GM10248 (cell line): ENCODE results near the gene TRIM38.
"Not testable (repeated sequence)": the region's sequence is repeated elsewhere in the genome, so short reads cannot be mapped to it uniquely, and the experiment has no call there.

ENCODE experiments used
- CTCF ChIA-PET: fragments of 300-600 bp; sonication (Branson Sonifier 250); formaldehyde crosslinking; extraction: SDS; loops from one replicate; lab custom pipeline; 2021; ENCODE audit warnings: antibody characterized with exemption; lab: Yijun Ruan, JAX
- POLR2A ChIA-PET: fragments of 350-650 bp; sonication (Branson Sonifier 250); formaldehyde crosslinking; extraction: SDS; loops from one replicate; lab custom pipeline; 2020; ENCODE audit warnings: antibody characterized with exemption; lab: Yijun Ruan, JAX
- DNase-seq: peaks from one replicate; pipeline ENCODE4 v3.0.0; 2012; ENCODE audit errors: extremely low spot score
- TF ChIP-seq, protein P1 (sequence below): IDR thresholded peaks from 2 replicates; pipeline ENCODE4 v1.5.1; 2012; ENCODE audit warnings: mild to moderate bottlenecking, low read depth; ENCODE audit errors: extremely low read depth, missing control alignments, control extremely low read depth

TRIM38 gene

GRCh38 chr6:25998379-25998778 lies 35.8 kb downstream of the TRIM38 start:
- TF ChIP-seq, protein P1, sequence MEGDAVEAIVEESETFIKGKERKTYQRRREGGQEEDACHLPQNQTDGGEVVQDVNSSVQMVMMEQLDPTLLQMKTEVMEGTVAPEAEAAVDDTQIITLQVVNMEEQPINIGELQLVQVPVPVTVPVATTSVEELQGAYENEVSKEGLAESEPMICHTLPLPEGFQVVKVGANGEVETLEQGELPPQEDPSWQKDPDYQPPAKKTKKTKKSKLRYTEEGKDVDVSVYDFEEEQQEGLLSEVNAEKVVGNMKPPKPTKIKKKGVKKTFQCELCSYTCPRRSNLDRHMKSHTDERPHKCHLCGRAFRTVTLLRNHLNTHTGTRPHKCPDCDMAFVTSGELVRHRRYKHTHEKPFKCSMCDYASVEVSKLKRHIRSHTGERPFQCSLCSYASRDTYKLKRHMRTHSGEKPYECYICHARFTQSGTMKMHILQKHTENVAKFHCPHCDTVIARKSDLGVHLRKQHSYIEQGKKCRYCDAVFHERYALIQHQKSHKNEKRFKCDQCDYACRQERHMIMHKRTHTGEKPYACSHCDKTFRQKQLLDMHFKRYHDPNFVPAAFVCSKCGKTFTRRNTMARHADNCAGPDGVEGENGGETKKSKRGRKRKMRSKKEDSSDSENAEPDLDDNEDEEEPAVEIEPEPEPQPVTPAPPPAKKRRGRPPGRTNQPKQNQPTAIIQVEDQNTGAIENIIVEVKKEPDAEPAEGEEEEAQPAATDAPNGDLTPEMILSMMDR = no peak
- POLR2A ChIA-PET = interaction anchor here (1.3 kb wide), 1 partner anchor 22 kb away, joined by 5 read pairs; a partner anchor contains a TSS
- DNase-seq = no peak
- CTCF ChIA-PET = interaction anchor here (0.8 to 1.4 kb wide), 3 partner anchors 8 to 28 kb away, joined by 3 to 6 read pairs (median 4); no protein-coding TSS in a partner anchor

DNA sequence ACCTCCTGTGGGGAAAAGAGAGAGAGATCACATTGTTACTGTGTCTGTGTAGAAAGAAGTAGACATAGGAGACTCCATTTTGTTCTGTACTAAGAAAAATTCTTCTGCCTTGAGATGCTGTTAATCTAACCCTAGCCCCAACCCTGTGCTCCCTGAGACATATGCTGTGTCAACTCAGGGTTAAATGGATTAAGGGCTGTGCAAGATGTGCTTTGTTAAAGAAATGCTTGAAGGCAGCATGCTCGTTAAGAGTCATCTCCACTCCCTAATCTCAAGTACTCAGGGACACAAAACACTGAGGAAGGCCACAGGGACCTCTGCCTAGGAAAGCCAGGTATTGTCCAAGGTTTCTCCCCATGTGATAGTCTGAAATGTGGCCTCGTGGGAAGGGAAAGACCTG lies 36.6 kb downstream of the TRIM38 start:
- DNase-seq, CTCF ChIA-PET, POLR2A ChIA-PET: not testable (repeated sequence)

- TF ChIP-seq, protein P1 = no peak
- DNase-seq = no peak
- POLR2A ChIA-PET = no interaction called here
- CTCF ChIA-PET = interaction anchor here (0.8 to 8.4 kb wide), 5 partner anchors 7 to 42 kb away, joined by 3 to 163 read pairs (median 30); a partner anchor contains a TSS
These were observed 38.0 kb downstream of the TRIM38 start for GRCh38 chr6:26000366-26001144.

DNA sequence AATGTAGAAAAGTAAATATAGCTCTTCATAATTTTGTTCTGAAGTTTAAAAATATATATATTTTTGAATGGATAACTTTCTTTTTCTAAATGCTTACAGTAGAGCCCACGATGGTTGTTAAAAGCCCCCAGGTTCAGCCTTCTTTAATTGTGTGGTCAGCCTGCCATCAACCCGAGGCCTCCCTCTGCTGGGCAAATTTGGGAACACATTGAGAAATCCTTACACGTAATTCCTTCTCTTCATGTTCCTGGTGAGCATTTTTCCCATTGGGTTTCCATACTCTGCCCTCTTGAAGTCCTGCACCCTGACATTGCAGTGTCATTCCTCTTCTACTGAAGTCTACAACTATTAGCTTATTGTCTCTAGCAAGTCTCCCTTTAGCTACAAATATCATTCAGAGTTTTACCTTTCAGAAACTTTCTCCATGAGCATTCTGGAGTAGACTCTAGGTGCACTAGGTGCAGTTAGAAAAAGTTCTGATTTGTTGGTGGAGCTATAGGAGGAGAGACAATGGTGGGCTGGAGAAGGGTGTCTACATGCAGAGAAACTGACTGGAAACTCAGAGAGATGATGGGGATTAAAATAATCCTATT lies 40.6 kb downstream of the TRIM38 start:
- DNase-seq = peak; percentile 63
- TF ChIP-seq, protein P1 = peak; percentile 82
- ChIA-PET CTCF (interaction anchor here (1.0 to 8.4 kb wide), 21 partner anchors 8 to 301 kb away, joined by 3 to 163 read pairs (median 6); partner anchors contain the start of gene TRIM38), POLR2A (interaction anchor here (1.2 kb wide), 1 partner anchor 10 kb away, joined by 3 read pairs; no protein-coding TSS in a partner anchor)

GRCh38 chr6:26006086-26006939 lies 43.7 kb downstream of the TRIM38 start:
- DNase-seq = no peak
- TF ChIP-seq, protein P1 = no peak
- ChIA-PET POLR2A (interaction anchor here (0.6 to 2.3 kb wide), 5 partner anchors 9 to 97 kb away, joined by 3 to 7 read pairs (median 4); a partner anchor contains a TSS), CTCF (interaction anchor here (0.9 to 8.4 kb wide), 6 partner anchors 9 to 218 kb away, joined by 3 to 125 read pairs (median 6); a partner anchor contains a TSS)

DNA sequence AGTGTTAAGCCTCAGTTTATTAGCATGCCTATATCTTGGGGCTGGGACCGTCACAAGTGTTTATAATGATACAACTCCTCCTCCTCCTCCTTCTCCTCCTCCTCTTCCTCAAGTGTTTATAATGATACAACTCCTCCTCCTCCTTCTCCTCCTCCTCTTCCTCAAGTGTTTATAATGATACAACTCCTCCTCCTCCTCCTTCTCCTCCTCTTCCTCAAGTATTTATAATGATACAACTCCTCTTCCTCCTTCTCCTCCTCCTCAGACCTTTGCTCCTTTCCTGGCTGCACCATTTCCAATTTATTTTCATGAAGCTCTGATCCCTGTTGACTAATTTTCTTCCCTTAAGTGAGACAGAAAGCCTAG lies 44.3 kb downstream of the TRIM38 start:
- ChIA-PET POLR2A (interaction anchor here (0.6 to 2.3 kb wide), 2 partner anchors 14 to 96 kb away, joined by 3 to 7 read pairs; a partner anchor contains a TSS), CTCF (interaction anchor here (0.9 to 8.4 kb wide), 5 partner anchors 9 to 218 kb away, joined by 3 to 125 read pairs (median 8); a partner anchor contains a TSS)
- not testable (repeated sequence) for DNase-seq

GRCh38 chr6:26008470-26008869 lies 45.9 kb downstream of the TRIM38 start:
- TF ChIP-seq, protein P1 = no peak
- CTCF ChIA-PET = interaction anchor here (1.3 to 8.4 kb wide), 4 partner anchors 9 to 220 kb away, joined by 5 to 125 read pairs (median 19); a partner anchor contains a TSS
- POLR2A ChIA-PET = interaction anchor here (2.3 kb wide), 1 partner anchor 12 kb away, joined by 15 read pairs; a partner anchor contains a TSS
- DNase-seq = no peak
